GM12873 (cell line): Measurements from ENCODE around the gene IDUA.

Source experiments
- TF ChIP-seq, protein P1 (sequence below): IDR thresholded peaks from 2 replicates; pipeline ENCODE4 v1.5.1; 2012; ENCODE audit warnings: low read depth, mild to moderate bottlenecking, moderate library complexity, low read length, control low read depth; ENCODE audit not compliant: insufficient read depth; ENCODE audit errors: missing control alignments

IDUA gene

DNA sequence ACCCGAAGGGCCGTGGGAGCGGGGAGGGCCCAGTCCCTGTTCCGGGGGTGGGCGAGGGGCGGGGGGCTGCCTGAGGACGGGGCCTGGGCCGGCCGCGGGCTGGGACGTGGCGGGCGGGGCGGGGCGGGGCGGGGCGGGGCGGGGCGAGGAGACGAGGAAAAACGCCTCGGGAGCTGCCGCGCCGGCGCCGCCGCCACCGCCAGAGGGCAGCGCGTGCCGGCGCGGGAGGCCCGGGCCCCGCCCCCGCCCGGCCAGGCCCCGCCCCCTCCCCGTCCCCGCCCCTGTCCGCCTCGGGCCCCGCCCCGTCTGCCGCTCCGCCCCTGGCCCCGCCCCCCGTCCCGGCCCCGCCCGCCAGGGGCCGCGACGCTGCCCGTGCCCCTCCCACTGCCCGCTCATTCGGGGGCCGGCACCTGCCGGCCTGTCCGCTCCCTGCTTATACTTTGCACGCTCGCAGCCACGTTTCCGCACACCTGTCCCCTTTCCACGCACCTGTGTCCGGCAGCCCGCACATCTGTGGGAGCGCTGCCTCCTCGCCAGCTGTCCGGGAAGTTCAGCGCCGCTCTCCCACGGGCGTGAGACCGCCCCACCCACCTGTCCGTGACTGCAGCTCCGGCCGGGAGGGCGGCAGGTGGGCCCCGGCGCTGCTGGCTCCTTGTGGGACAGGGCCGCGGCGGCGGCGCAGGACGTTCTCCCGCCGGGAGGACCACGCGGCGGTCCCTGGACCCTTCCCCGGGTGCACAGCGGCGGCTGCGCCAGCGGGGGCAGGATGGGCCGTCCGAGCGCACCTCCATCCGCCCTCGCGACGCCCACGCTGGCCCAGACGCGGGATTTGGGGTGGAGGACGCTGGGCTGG, 22.9 kb downstream of the IDUA start:
- TF ChIP-seq, protein P1, sequence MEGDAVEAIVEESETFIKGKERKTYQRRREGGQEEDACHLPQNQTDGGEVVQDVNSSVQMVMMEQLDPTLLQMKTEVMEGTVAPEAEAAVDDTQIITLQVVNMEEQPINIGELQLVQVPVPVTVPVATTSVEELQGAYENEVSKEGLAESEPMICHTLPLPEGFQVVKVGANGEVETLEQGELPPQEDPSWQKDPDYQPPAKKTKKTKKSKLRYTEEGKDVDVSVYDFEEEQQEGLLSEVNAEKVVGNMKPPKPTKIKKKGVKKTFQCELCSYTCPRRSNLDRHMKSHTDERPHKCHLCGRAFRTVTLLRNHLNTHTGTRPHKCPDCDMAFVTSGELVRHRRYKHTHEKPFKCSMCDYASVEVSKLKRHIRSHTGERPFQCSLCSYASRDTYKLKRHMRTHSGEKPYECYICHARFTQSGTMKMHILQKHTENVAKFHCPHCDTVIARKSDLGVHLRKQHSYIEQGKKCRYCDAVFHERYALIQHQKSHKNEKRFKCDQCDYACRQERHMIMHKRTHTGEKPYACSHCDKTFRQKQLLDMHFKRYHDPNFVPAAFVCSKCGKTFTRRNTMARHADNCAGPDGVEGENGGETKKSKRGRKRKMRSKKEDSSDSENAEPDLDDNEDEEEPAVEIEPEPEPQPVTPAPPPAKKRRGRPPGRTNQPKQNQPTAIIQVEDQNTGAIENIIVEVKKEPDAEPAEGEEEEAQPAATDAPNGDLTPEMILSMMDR, result no peak

DNA sequence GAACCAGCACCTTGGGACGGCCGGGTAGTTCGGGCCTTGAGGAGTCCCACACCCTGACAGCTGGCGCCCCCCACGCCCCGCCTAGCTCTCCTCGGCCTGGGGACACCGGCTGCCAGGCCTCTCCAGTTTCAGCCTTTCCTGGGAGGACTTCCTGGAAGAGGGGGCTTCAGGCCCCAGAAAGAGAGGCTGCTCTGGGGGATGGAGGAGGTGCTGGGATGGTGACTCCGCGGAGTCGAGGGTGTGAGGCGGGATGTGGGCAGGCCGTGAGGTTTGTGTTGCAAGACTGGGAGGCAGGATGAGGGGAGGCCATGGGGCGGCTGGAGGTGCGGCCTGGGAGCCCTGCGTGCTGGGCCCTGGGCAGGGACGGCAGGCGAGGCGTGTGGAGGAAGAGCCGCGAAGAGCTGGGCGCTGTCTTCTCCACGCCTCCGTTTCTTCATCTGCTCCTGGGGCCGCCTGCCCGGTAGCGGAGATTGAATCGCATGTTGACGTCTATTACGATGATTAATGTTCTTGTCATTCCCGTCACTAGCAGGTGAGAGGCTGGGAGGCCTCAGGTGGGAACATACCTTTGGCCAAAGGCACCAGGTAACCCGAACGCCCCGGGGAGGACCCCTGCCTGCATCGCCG, 23.7 kb downstream of the IDUA start:
- TF ChIP-seq, protein P1, result no peak

DNA sequence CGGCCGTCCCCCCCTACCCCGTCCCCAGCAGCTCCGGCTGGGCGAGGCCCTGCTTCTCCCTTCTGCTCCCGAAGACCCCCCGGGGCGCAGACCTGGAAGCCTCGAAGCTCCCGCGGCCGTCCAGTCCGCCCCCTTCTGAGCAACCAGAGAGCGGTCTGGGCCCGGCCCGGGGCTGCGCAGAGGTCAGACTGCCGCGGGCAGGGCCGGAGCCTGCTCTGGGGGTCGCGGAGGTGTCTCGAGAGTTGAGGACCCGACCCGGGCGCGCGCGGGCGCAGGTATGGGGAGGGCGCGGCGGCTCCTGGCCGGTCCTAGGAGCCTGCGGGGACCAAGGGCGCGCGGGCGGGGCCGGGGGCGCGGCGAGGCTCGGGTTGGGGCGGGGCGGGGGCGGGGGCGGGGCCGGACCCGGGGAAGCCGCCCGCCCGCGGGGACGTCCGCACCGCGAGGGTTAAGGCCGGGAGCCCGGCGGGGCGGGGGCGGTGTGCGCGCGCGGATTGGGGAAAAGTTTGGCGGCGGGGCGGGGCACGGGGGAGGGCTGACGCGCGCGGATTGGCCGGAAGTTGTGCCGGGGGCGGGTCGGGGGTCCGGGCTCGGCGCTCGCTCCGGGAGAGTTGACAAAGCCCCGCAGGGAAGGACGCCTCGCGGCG, 24.3 kb downstream of the IDUA start, which contains the start of gene FGFRL1:
FGFRL1 (plus strand) TSS at position 605 of the 644 bp plus-strand sequence. CDS start 860 bp downstream, outside the sequence.
- TF ChIP-seq, protein P1, result no peak

DNA sequence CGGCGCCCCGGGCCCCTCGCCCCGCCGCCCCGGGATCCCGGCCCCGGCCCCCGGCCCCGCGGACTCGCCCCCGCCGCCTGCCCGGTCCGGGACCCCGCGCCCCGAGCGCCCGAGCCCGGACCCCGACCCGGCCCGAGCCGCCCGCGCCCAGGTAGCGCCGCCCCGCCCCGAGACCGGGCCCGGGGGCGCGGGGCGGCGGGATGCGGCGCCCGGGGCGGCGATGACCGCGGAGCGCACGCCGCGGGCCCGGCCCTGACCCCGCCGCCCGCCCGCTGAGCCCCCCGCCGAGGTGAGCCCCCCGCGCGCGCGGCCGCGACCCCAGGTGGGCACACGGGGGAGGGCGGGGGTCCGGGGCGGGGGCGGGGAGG, 24.8 kb downstream of the IDUA start:
- TF ChIP-seq, protein P1, result no peak

DNA sequence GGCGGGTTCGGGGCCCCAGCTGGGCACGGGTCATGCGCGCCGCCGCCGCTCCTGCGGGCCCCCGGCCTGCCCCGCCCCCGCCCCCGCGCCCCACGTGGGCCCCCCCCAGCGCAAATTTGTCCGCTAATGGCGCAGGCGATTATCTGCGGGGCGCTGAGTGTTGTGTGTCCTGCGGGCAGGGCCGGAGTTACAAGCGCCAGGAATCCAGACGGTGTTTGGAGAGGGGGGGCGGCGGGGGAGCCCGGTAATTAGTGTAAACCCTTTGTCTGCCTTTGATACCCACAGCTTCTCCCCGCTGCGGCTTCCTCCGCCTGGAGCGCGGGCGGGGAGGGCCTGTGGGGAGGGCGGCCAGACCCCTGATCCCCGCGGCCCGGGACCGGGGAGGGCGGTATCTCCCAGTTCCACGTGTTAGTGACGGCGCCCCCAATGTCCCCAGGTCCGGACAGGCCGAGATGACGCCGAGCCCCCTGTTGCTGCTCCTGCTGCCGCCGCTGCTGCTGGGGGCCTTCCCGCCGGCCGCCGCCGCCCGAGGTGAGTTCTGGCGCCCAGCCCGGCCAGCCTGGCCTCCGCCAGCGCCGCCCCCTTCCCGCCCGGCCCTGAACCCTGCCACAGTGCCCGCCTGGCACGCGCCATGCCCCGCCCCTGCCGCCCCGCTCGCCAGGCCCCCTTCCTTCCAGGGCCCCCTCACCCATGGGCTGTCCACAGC, 25.3 kb downstream of the IDUA start:
- TF ChIP-seq, protein P1, result no peak

DNA sequence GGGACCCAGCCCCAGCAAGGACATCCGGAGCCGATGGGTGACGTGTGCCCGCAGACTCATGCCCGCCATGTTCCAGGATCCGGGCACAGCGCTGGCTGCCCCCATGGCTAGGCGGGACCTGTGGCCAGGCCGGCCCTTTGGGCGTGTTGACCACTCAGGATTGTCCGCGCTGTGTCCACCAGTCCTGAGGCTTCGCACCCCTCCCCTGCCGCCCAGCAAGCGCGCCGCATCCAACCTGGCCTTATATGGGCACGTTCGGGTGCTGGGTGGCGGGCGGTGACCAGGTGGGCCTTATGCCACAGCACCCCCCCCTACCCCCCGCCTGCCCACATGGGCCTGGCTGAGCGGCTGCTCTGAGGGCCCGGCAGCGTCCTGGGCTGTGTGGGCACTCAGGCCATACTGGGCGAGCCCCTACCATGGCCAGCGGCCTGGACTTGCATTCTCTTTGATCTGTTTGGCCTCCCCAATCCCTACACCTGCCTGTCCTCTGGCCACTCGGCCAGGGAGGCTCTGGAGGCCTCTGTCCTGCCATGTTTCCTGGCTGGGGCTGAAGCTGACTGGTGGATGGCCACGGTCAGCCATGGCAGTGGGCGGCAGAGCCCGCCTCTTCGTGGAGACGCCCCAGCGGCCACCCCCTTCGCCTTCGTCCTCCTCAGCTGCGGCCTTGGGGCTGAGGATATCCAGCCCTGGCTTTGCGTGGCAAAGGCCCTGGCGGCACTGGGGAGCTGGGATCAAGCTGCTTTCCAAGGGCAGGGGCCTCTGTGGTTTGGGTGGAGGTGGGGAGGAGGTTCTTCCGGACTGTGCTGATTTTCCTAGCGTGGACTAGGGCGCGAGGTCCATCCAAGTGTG, 26.6 kb downstream of the IDUA start:
- TF ChIP-seq, protein P1, result no peak
